Vagina (tissue), 2 donors: Measurements from ENCODE around the gene PDE2A.

ENCODE experiments used
- POLR2A ChIP-seq, 2 donors: fragments of 450-650 bp; IDR thresholded peaks; one replicate each; pipeline ENCODE4 v1.6.1; 2017; ENCODE audit warnings: antibody characterized with exemption in 2 of 2, mild to moderate bottlenecking in 2 of 2, moderate library complexity in 2 of 2
- TF ChIP-seq, protein P1 (sequence below), 3 experiments: fragments of 450-650 bp in 2 of 3; fragments of 200-600 bp in 1 of 3; sonication (generic) in 1 of 3; IDR thresholded peaks; one replicate each; pipeline ENCODE4 v1.5.1; 2017 to 2019; ENCODE audit warnings: antibody characterized with exemption in 3 of 3, mild to moderate bottlenecking in 2 of 3, moderate library complexity in 2 of 3

DNA sequence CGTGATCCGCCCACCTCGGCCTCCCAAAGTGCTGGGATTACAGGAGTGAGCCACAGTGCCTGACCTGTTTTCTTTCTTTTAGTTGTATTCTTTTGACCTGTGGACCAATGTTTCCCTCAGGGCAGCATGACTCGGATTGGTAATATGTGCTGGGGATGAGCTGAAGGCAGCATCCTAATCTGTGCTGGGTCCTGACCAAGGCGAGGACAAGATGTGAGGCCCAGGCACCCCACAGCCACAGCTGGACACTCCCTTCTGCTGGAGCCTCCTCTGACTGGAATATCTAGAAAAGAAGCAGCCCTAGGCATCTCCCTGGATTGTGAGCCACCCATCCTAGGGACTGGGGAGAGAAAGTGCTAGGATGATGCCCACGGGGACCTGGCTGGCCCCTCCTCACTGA, 105.4 kb downstream of the PDE2A start:
- TF ChIP-seq, protein P1, sequence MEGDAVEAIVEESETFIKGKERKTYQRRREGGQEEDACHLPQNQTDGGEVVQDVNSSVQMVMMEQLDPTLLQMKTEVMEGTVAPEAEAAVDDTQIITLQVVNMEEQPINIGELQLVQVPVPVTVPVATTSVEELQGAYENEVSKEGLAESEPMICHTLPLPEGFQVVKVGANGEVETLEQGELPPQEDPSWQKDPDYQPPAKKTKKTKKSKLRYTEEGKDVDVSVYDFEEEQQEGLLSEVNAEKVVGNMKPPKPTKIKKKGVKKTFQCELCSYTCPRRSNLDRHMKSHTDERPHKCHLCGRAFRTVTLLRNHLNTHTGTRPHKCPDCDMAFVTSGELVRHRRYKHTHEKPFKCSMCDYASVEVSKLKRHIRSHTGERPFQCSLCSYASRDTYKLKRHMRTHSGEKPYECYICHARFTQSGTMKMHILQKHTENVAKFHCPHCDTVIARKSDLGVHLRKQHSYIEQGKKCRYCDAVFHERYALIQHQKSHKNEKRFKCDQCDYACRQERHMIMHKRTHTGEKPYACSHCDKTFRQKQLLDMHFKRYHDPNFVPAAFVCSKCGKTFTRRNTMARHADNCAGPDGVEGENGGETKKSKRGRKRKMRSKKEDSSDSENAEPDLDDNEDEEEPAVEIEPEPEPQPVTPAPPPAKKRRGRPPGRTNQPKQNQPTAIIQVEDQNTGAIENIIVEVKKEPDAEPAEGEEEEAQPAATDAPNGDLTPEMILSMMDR (IDR thresholded peaks at IDR 0.05) = no peak
- TF ChIP-seq POLR2A (IDR thresholded peaks at IDR 0.05) = no peak
